Thoracic aorta (tissue), 2 donors: Measurements from ENCODE around the gene SH3RF2. TPM values are rescaled to one million over a fixed set of nuclear protein-coding genes. Genes with fewer than 3 reads are reported as not detected.

Experiments
- ATAC-seq: fragments of 150-250 bp; one replicate; pipeline ENCODE4 v1.8.0; 2017; ENCODE audit warnings: low read depth; ENCODE audit not compliant: insufficient number of reproducible peaks, low FRiP score
- DNase-seq: peaks from one replicate; pipeline ENCODE4 v3.0.0-alpha.2; 2020; ENCODE audit warnings: low spot score
- H3K27ac ChIP-seq, 2 donors: fragments of 200-600 bp; sonication (generic); 1 replicate in 1 of 2; 2 replicates in 1 of 2; pipeline ENCODE4 v1.5.1; 2016; ENCODE audit warnings: mild to moderate bottlenecking in 2 of 2, moderate library complexity in 2 of 2
- H3K27me3 ChIP-seq: fragments of 200-600 bp; sonication (generic); replicated peaks from 2 replicates; pipeline ENCODE4 v1.6.0; 2016; ENCODE audit warnings: mild to moderate bottlenecking; ENCODE audit not compliant: insufficient read depth
- H3K36me3 ChIP-seq: fragments of 200-600 bp; sonication (generic); one replicate; pipeline ENCODE4 v1.5.1; 2016
- H3K4me1 ChIP-seq, 2 donors: fragments of 200-600 bp; sonication (generic); 1 replicate in 1 of 2; 2 replicates in 1 of 2; pipeline versions ENCODE4 v1.5.1 to v1.6.0; 2016; ENCODE audit warnings: low read depth in 2 of 2, mild to moderate bottlenecking in 1 of 2; ENCODE audit not compliant: control insufficient read depth in 1 of 2
- H3K4me3 ChIP-seq: fragments of 200-600 bp; sonication (generic); 2 replicates; pipeline ENCODE4 v1.5.1; 2016; ENCODE audit warnings: mild to moderate bottlenecking
- H3K9me3 ChIP-seq: fragments of 200-600 bp; sonication (generic); 2 replicates; pipeline ENCODE4 v1.5.1; 2016
- total RNA-seq, 2 donors: library from RNA; depleted of rRNA; stranded (reverse); fragments of >200 nt; gene quantifications; one replicate each; pipeline versions ENCODE4 v1.1.0 to v1.2.3, GENCODE V29; 2016
- TF ChIP-seq, protein P1 (sequence below): fragments of 200-600 bp; sonication (generic); IDR thresholded peaks from one replicate; pipeline ENCODE4 v1.5.1; 2019; ENCODE audit warnings: antibody characterized with exemption

The SH3RF2 gene
- total RNA-seq, 2 donors from 2014 or later = 8.1 to 16.4 TPM

DNA sequence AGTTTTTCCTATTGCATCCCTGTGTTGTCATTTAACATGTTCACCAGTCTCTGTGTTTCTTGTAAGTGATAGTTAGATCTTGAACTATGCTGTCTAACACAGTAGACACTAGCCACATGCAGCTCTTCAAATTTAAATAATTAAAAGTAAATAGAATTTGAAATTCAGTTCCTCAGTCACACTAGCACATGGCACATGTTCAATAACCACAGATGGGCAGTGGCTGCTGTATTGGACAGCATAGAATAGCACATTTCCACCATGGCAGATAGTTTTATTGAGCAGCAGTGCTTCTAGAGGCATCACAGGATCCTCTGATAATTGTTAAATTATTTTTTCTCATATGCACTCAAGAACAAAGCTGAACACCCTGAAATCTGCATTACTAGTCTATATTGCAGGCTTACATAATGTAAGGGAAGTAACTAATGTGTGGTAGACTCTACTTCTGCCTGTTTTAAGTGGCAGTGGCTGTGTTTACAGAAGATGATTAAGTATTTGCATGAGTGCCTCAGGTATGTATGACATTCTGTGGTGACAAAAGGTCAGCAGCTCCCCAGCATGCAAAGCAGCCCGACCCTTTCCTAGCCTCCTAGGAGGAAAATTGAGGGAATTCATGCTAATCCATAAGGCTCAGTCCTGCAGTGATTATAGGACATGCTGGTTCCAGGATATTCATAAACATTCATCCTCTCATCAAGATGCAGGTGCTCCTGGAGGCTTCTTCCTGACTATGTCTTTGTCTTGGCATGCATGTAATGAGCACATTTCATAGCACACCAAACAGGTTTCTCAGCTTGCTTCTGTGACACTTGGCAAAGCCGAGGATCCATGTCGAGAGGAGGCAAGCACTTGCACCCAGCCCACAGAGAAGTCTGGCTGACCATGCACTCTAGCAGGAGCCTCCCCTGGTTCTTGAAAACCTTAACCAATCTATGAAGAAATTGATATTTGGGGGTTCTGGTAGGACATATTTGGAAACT is 45.5 kb downstream of the SH3RF2 start:
- no peaks in the 10 kb centered on the region for H3K27me3 ChIP-seq
- ATAC-seq (no peak), DNase-seq (no peak)
- no peak overlapping the region for H3K27ac ChIP-seq
- peaks cover 3 to 35% of the 10 kb centered on the region in 2 donors for H3K4me1 ChIP-seq
- H3K4me3 ChIP-seq = no peak overlapping the region
- no peaks in the 10 kb centered on the region for H3K9me3 ChIP-seq
- no peaks in the 10 kb centered on the region for H3K36me3 ChIP-seq
- TF ChIP-seq, protein P1, sequence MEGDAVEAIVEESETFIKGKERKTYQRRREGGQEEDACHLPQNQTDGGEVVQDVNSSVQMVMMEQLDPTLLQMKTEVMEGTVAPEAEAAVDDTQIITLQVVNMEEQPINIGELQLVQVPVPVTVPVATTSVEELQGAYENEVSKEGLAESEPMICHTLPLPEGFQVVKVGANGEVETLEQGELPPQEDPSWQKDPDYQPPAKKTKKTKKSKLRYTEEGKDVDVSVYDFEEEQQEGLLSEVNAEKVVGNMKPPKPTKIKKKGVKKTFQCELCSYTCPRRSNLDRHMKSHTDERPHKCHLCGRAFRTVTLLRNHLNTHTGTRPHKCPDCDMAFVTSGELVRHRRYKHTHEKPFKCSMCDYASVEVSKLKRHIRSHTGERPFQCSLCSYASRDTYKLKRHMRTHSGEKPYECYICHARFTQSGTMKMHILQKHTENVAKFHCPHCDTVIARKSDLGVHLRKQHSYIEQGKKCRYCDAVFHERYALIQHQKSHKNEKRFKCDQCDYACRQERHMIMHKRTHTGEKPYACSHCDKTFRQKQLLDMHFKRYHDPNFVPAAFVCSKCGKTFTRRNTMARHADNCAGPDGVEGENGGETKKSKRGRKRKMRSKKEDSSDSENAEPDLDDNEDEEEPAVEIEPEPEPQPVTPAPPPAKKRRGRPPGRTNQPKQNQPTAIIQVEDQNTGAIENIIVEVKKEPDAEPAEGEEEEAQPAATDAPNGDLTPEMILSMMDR = no peak

- no peaks in the 10 kb centered on the region for H3K36me3 ChIP-seq
- no peak overlapping the region for H3K4me3 ChIP-seq
- H3K4me1 ChIP-seq = peaks cover 3 to 27% of the 10 kb centered on the region in 2 donors
- no peaks in the 10 kb centered on the region for H3K9me3 ChIP-seq
- no peaks in the 10 kb centered on the region for H3K27me3 ChIP-seq
- no peak overlapping the region for H3K27ac ChIP-seq
- no peak for DNase-seq
- TF ChIP-seq, protein P1 = no peak
- ATAC-seq = no peak
These were observed 46.4 kb downstream of the SH3RF2 start for GRCh38 chr5:145982572-145983318.

DNA sequence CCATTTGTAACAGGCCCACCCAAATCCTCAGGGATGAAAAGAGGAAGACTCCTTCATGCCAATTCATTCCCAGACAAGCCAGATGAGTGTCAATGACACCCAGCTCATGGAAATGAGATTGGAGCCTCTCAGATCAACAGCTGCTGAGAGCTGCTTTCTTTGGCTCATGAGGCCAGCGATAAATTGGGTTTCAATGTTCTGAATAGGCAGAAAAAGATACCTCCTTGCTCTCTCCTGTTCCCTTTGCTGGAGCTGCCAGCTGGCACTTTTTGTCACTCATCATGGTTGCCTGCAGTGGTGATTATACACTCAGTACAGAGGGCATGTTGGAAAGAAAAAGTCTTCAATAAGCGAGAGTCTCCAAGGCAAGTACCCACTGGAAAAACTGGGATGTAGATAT is 47.1 kb downstream of the SH3RF2 start:
- Histone ChIP-seq H3K4me3 (no peak overlapping the region), H3K4me1 (peaks cover 3 to 20% of the 10 kb centered on the region in 2 donors), H3K27me3 (no peaks in the 10 kb centered on the region), H3K9me3 (no peaks in the 10 kb centered on the region), H3K27ac (no peak overlapping the region), H3K36me3 (no peaks in the 10 kb centered on the region)
- DNase-seq (no peak), ATAC-seq (no peak)
- TF ChIP-seq, protein P1 = no peak

DNA sequence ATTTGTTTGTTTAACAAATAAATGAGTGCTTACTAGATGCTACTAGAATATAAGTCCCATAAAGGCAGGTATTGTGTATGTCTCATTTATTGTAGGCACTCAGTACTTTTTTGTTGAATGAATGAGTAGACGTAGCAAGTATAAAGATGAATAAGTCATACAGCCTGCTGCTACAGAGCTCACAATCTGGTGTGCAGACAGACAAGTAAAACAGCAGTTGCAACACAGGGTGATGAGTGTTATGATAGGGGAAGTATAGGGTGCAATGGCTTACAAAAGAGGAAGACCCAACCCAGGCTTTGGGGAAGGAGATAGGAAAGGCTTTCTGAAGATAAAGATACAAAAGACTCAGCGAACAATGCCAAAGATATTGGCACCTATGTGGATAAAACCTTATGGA is 47.7 kb downstream of the SH3RF2 start:
- no peak for ATAC-seq
- no peaks in the 10 kb centered on the region for H3K36me3 ChIP-seq
- TF ChIP-seq, protein P1 = no peak
- peaks cover 0 to 13% of the 10 kb centered on the region in 2 donors for H3K4me1 ChIP-seq
- H3K27me3 ChIP-seq = no peaks in the 10 kb centered on the region
- no peaks in the 10 kb centered on the region for H3K9me3 ChIP-seq
- no peak overlapping the region for H3K4me3 ChIP-seq
- DNase-seq = no peak
- no peak overlapping the region for H3K27ac ChIP-seq

- no peaks in the 10 kb centered on the region for H3K9me3 ChIP-seq
- H3K4me3 ChIP-seq = no peak overlapping the region
- DNase-seq (no peak), ATAC-seq (no peak)
- H3K36me3 ChIP-seq = no peaks in the 10 kb centered on the region
- no peaks in the 10 kb centered on the region for H3K4me1 ChIP-seq
- TF ChIP-seq, protein P1 = no peak
- H3K27ac ChIP-seq = no peak overlapping the region
- no peaks in the 10 kb centered on the region for H3K27me3 ChIP-seq
These were observed 51.5 kb downstream of the SH3RF2 start for GRCh38 chr5:145987856-145988255.
